Fibroblast of upper back skin (primary cell): ENCODE results near the gene TRIM9.
"Not testable (repeated sequence)": the region's sequence is repeated elsewhere in the genome, so short reads cannot be mapped to it uniquely, and the experiment has no call there.

Experiments used
- DNase-seq: peaks from one replicate; pipeline ENCODE4 v3.0.0-alpha.2; 2013

The TRIM9 gene

GRCh38 chr14:51000566-51000965 is 94.3 kb downstream of the TRIM9 start:
- no peak for DNase-seq

DNA sequence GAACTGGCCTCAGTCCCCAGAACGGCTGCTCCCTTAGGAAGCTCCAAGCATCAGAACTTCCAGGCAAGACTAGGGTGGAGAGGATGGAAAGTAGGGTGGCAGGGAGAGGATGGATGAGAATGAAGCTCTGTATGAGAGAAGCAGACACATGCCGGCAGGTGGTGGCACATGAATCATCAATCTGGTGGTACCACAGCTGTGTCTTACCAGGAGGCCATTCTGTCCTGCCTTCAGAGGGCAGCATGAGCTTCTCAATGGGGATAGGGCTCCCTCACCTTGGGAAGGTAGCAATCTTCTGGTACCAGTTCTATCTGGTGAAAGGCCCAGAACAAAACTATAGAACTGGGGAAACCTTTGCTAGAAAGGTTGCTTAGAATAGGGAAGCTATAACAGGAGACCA is 95.2 kb downstream of the TRIM9 start:
- no peak for DNase-seq

DNA sequence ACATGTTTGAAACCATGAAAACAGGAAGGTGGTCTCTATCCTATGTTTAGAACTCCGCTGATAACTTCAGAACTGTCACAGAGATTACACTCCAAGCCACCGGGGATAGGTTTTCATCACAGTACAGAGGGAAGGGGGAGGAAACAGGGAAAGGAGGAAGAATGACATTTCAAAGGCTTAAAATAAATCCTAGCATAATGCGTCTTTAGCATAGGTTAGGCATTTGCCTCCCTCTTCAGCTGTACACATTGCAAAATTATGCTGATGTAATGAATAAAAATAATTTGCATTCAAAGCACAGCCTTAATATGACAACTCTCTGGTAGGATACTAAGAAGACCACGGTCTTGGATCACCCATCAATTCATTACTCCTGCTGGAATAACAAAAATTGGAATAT is 96.3 kb downstream of the TRIM9 start:
- no peak for DNase-seq

- DNase-seq, result no peak
Measured at GRCh38 chr14:50997712-50998111, 97.2 kb downstream of the TRIM9 start.

DNA sequence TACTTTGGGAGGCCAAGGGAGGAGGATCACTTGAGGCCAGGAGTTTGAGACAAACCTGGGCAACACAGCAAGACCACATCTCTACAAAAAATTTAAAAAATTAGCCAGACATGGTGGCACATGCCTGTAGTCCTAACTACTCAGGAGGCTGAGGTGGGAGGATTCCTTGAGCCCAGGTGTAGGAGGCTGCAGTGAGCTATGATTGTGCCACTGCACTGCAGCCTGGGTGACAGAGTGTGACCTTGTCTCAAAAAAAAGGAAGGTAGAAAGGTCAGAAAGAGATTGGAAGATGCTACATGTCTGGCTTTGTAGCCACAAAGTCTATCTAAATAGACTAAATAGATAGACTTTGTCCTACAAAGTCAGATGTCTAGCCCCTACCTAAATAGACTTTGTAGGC is 100.7 kb downstream of the TRIM9 start:
- not testable (repeated sequence) for DNase-seq

- no peak for DNase-seq
Measured at GRCh38 chr14:50985859-50986331, 109.0 kb downstream of the TRIM9 start.

- DNase-seq, result no peak
Measured at GRCh38 chr14:50985124-50985858, 109.6 kb downstream of the TRIM9 start.

DNA sequence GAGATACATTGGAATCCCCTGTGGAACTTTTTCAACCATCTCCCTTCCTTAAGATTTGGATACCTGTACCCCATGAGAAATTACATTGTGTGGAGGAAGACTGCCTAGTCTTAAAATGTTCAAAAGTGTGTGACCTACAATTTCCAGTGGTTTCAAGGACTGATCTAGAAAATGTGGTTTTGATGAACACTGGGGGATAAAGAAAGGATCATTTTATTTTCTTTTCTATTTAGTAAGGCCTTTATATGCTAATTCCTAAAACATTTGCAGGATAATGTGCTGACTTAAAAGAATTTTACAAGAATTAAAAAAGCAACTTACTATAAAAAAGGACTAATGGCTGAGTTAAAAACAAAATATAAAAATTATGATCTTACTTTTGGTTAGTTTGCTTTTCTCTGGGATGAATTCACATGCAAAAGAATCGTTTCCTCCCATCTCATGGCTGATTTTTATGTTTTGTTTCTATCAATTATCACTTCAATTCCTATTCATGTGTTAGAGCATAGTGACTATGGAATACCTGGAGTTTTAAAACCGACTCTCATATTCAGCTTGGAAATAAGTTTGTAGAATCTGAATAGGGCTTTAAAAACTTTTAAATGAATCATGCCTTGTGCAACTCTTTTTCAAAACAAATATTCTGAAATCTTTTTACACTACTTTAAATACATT is 110.7 kb downstream of the TRIM9 start:
- DNase-seq, result no peak

- no peak for DNase-seq
Measured at GRCh38 chr14:50979941-50980850, 114.7 kb downstream of the TRIM9 start.

DNA sequence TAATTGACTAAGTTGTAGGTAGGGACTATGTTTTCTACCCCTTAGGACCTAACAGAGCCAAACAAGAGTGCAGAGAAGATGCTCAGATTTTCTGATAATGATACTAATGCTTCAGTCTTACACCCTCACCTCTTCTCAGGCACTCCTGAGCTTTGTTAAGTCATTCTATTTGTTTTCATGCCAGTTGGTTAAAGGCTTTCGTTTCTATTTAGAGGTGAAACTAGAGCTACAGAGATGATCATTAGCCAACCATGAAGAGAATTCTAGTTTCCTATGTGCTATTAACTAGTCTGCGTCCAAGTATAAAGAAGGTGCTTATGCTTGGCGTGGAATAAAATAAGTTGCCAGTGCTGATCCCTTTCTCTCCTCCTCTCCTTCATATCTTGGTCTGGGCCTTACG is 116.0 kb downstream of the TRIM9 start:
- no peak for DNase-seq

DNA sequence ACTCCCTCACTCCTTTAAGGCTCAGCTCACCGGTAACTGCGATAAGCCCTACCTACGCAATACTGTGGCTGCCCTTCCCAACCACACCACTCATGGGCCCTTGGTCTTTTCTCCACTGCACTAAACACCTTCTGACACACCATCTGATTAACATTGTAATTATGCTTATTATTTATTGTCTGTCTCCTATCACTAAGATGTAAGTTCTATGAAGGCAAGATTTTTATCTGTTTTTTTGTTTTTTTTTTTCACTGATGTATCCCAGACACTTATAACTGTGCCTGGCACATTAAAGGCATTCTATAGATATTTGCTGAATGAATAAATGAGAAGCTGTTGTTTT is 116.4 kb downstream of the TRIM9 start:
- DNase-seq, result no peak

DNA sequence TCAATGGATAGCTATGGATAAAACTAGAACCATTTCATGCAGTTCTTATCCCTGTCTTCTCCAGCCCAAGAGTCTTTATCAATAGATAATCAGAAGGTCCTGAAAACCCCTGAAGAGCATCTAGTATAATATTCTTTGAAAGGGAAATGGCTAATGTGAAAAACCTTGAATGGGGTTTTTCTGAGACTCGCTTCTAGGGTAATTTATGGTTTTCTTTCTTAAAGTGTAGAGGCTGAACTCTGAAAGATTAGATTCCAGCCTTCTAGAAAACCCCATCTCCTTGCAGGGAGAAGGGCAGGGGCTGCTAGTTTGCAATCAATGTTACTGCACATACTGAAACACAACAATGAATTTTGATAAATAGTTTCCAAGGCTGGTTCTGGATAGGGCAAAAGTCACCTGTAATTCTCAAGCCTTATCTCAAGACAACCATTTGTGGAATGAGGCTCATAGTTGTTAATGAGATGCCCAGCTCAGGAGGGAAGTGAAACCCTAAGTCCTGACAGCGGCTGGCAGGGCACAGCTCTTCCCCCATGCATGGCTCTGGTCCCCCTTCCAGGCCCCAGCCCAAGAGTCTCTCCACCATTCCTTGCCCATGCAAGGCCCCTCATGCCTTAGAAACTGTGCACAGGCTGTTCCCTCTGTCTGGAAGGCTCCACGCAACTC is 116.9 kb downstream of the TRIM9 start:
- no peak for DNase-seq

GRCh38 chr14:50974118-50974517 is 120.8 kb downstream of the TRIM9 start:
- DNase-seq, result no peak

GRCh38 chr14:50972734-50973133 is 122.2 kb downstream of the TRIM9 start:
- no peak for DNase-seq

DNA sequence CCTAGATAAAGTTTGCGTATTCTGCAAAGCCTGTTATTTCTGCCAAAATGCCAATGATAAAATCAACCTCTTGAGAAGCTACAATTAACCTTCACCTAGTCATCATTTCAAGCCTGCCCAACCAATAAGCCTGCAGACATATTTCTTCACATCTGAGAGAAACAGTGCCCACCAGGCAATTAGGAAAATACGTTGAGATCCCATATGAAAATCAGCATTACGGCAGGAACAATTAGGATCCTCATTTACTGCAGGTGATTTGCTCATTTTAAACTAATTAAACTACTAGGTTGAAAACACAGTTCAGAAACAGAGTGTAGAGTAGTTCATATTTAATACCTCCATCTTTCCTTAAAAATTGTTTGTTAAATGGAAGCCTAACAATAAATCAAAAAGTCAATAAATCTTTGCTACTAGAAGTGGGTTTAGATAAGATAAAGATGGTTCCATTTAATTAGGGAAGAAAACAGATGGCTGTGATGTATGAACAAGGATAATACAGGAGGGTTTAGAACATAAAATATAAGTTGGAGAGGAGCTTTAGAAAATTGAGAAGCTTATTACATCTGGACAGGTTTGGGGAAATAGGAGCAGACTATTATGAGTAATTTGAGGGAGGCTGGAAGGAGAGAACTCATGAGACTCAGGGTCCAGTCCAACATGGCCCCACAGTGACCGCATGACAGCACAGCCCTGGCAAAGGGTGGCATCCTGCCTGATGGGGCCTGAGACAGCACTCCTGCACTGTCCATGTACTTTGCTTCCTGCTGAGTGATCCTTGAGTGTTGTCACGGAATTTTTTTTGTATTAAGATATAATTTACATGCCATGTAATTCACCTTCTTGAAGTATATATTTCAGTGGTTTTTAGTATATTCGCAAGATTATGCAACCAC is 123.8 kb downstream of the TRIM9 start:
- no peak for DNase-seq

GRCh38 chr14:50967790-50968189 is 127.1 kb downstream of the TRIM9 start:
- DNase-seq, result no peak

- DNase-seq, result peak; percentile 77
Measured at GRCh38 chr14:50967103-50967502, 127.8 kb downstream of the TRIM9 start.

GRCh38 chr14:50964683-50965390 is 130.1 kb downstream of the TRIM9 start:
- DNase-seq, result peak; percentile 96

- DNase-seq, result no peak
Measured at GRCh38 chr14:50963919-50964318, 131.0 kb downstream of the TRIM9 start.

- DNase-seq, result peak; percentile 95
Measured at GRCh38 chr14:50961605-50962221, 133.2 kb downstream of the TRIM9 start.

DNA sequence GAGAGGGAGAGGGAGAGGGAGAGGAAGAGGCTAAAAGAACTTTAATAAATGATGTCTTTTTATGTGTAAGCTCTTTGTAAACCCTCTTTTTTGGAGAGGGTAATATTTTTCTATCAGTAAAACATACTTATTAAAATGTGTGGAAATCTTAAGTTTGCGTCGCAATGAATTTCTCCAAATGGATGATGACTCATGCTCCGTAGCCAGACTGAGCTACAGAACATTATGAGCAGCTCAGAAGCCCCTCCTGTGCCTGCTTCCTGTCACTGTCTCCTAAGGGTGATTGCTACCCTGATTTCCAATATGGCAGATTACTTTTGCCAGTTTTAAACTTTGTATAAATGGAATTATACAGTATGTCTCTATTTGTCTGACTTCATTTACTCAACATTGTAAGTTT is 137.6 kb downstream of the TRIM9 start:
- peak; percentile 41 for DNase-seq
